ENCODE measurements around the gene MARCOL. TPM values are rescaled to one million over a fixed set of nuclear protein-coding genes. Genes with fewer than 3 reads are reported as not detected.
A peak's percentile ranks its signal among the peaks of the same experiment; 100 is the strongest.

Gene MARCOL
- total RNA-seq (2021) (not detected in 2 replicates), Bru-seq, nascent RNA (not detected), BruChase-seq, experiment 1, labeled RNA remaining after a 2-hour chase (not detected), BruChase-seq, experiment 2, labeled RNA remaining after a 6-hour chase (percentile 7 among the genes with signal in this experiment)
- long read RNA-seq: 0 reads

GRCh38 chr5:148238418-148238794, at the start of gene MARCOL:
MARCOL (plus strand) TSS chr5:148238525; CDS start chr5:148238598, 73 bp downstream.
- CTCF ChIA-PET: no interaction called here
- intact Hi-C loops (cut with micrococcal nuclease; ENCODE audit: unreplicated experiment): no loop called here
- no peaks in the 10 kb centered on the region for H3F3A ChIP-seq (ENCODE audit: insufficient read depth, low read depth)
- POLR2A ChIA-PET (ENCODE audit: unreplicated experiment): no interaction called here
- no peaks in the 10 kb centered on the region for H3K4me1 ChIP-seq (replicated peaks; ENCODE audit: insufficient read depth)
- no peak for DNase-seq
- TF ChIP-seq CTCF (conservative IDR thresholded peaks at IDR 0.05) (no peak), EZH2 (IDR thresholded peaks at IDR 0.05; ENCODE audit: low read depth) (no peak)
- H3K9me3 ChIP-seq (ENCODE audit: insufficient read depth, low read depth): no peaks in the 10 kb centered on the region
- no peak within 1 kb of the TSS for H3K4me3 ChIP-seq
- no peak within 1 kb of the TSS for H3K27ac ChIP-seq
- no peak within 1 kb of the TSS for H3K4me2 ChIP-seq
- no peaks in the 10 kb centered on the region for H4K20me1 ChIP-seq (ENCODE audit: insufficient read depth)
- H3K27me3 ChIP-seq (ENCODE audit: insufficient read depth, low read depth): no peaks in the 10 kb centered on the region
- BruUV-seq (replicated peaks): no TSS peak
- H3K79me2 ChIP-seq (ENCODE audit: low read depth): no peaks in the 10 kb centered on the region
- H3K36me3 ChIP-seq (ENCODE audit: low read depth): no peaks in the 10 kb centered on the region
- H2AFZ ChIP-seq: no peak within 1 kb of the TSS
- H3K9me2 ChIP-seq (ENCODE audit: insufficient read depth): no peaks in the 10 kb centered on the region; the same call in 1 of the 2 replicates

GRCh38 chr5:148191010-148191409, 47.3 kb upstream of the MARCOL start:
- no TSS peak for BruUV-seq (replicated peaks)
- peaks cover 21% of the 10 kb centered on the region; the same call in 1 of the 2 replicates for H3K4me1 ChIP-seq (replicated peaks; ENCODE audit: insufficient read depth)
- no peaks in the 10 kb centered on the region; the same call in 1 of the 2 replicates for H3F3A ChIP-seq (ENCODE audit: insufficient read depth, low read depth)
- no peak overlapping the region for H3K4me2 ChIP-seq
- H3K27me3 ChIP-seq (ENCODE audit: insufficient read depth, low read depth): no peaks in the 10 kb centered on the region
- intact Hi-C loops (cut with micrococcal nuclease; ENCODE audit: unreplicated experiment): no loop called here
- no peak overlapping the region for H2AFZ ChIP-seq
- H3K9me2 ChIP-seq (ENCODE audit: insufficient read depth): no peaks in the 10 kb centered on the region; the same call in 1 of the 2 replicates
- no peaks in the 10 kb centered on the region for H3K79me2 ChIP-seq (ENCODE audit: low read depth)
- CTCF ChIA-PET: no interaction called here
- TF ChIP-seq CTCF (conservative IDR thresholded peaks at IDR 0.05) (no peak), EZH2 (IDR thresholded peaks at IDR 0.05; ENCODE audit: low read depth) (no peak)
- no peak overlapping the region for H3K4me3 ChIP-seq
- H4K20me1 ChIP-seq (ENCODE audit: insufficient read depth): no peaks in the 10 kb centered on the region
- no peak overlapping the region for H3K27ac ChIP-seq
- H3K36me3 ChIP-seq (ENCODE audit: low read depth): no peaks in the 10 kb centered on the region
- peaks cover 1% of the 10 kb centered on the region; the same call in 1 of the 2 replicates for H3K9me3 ChIP-seq (ENCODE audit: insufficient read depth, low read depth)
- DNase-seq: no peak
- POLR2A ChIA-PET (ENCODE audit: unreplicated experiment): no interaction called here

- Histone ChIP-seq H2AFZ (no peak overlapping the region), H3K9me2 (ENCODE audit: insufficient read depth) (no peaks in the 10 kb centered on the region; the same call in 1 of the 2 replicates), H3K9me3 (ENCODE audit: insufficient read depth, low read depth) (no peaks in the 10 kb centered on the region), H3K79me2 (ENCODE audit: low read depth) (no peaks in the 10 kb centered on the region), H3F3A (ENCODE audit: insufficient read depth, low read depth) (no peaks in the 10 kb centered on the region), H3K27ac (no peak overlapping the region), H4K20me1 (ENCODE audit: insufficient read depth) (no peaks in the 10 kb centered on the region), H3K4me3 (no peak overlapping the region), H3K4me1 (replicated peaks; ENCODE audit: insufficient read depth) (peaks cover 8% of the 10 kb centered on the region; the same call in 1 of the 2 replicates), H3K4me2 (no peak overlapping the region), H3K36me3 (ENCODE audit: low read depth) (no peaks in the 10 kb centered on the region), H3K27me3 (ENCODE audit: insufficient read depth, low read depth) (no peaks in the 10 kb centered on the region)
- no peak for DNase-seq
- intact Hi-C loops (cut with micrococcal nuclease; ENCODE audit: unreplicated experiment): no loop called here
- ChIA-PET POLR2A (ENCODE audit: unreplicated experiment) (no interaction called here), CTCF (no interaction called here)
- TF ChIP-seq CTCF (conservative IDR thresholded peaks at IDR 0.05): no peak
- TF ChIP-seq EZH2 (IDR thresholded peaks at IDR 0.05; ENCODE audit: low read depth): no peak
- no TSS peak for BruUV-seq (replicated peaks)
Observed at GRCh38 chr5:148193202-148193601, 45.1 kb upstream of the MARCOL start.

All from PC-9 (cell line).